HFF-Myc (cell line): ENCODE measurements around the gene FCHSD2.

Source experiments
- DNase-seq: peaks from one replicate; pipeline ENCODE4 v3.0.0-alpha.2; 2011; ENCODE audit warnings: low read depth; ENCODE audit errors: extremely low read depth
- H3K4me3 ChIP-seq: replicated peaks from 2 replicates; pipeline ENCODE4 v1.5.1; 2011; ENCODE audit warnings: low read depth, mild to moderate bottlenecking, control low read depth, low read length
- TF ChIP-seq, protein P1 (sequence below): IDR thresholded peaks from 2 replicates; pipeline ENCODE4 v1.5.1; 2012; ENCODE audit warnings: mild to moderate bottlenecking, low read depth, low read length, control low read depth; ENCODE audit errors: missing control alignments

FCHSD2 gene

DNA sequence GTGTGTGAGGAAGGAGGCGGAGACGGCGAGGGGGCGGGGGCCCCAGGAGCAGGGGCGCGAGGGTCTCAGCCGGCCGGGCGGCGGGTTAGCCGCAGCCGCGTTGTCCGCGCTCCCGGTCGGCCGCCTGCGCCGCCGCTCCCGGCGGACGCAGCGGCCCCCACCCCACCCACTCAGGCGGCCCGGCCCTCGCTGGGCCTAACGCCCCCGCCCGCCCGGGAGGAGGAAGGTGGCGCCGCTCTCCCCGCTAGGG is at the start of gene FCHSD2:
Gene FCHSD2, minus strand, starts transcription at position 191 of the 250 bp plus-strand sequence. CDS start 441 bp downstream, outside the sequence.
- TF ChIP-seq, protein P1, sequence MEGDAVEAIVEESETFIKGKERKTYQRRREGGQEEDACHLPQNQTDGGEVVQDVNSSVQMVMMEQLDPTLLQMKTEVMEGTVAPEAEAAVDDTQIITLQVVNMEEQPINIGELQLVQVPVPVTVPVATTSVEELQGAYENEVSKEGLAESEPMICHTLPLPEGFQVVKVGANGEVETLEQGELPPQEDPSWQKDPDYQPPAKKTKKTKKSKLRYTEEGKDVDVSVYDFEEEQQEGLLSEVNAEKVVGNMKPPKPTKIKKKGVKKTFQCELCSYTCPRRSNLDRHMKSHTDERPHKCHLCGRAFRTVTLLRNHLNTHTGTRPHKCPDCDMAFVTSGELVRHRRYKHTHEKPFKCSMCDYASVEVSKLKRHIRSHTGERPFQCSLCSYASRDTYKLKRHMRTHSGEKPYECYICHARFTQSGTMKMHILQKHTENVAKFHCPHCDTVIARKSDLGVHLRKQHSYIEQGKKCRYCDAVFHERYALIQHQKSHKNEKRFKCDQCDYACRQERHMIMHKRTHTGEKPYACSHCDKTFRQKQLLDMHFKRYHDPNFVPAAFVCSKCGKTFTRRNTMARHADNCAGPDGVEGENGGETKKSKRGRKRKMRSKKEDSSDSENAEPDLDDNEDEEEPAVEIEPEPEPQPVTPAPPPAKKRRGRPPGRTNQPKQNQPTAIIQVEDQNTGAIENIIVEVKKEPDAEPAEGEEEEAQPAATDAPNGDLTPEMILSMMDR: no peak
- H3K4me3 ChIP-seq: peak within 1 kb of the TSS; percentile 82

DNA sequence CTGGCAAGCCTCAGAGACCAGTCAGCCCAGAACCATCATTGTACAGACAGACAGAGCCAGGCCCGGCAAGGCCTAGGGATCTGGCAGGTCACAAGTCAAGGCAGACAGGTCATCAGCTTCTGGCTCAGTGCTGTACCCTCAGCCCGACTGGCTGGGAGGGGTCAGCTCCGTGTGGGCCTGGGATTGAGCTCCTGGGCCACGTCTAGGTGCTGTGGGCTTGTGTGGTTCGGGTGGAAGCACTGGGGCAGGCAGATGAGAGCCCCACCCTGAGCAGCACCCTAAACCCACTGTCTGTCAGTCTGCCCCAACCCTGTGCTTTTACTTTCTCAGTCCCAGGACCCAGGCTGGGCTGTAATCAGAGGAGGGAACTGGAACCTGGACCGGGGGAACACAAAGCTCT is 49.0 kb upstream of the FCHSD2 start:
- H3K4me3 ChIP-seq: no peak overlapping the region
- DNase-seq: no peak
- TF ChIP-seq, protein P1: no peak

More for the DNA sequence above, at the start of gene FCHSD2:
- DNase-seq: no peak

DNA sequence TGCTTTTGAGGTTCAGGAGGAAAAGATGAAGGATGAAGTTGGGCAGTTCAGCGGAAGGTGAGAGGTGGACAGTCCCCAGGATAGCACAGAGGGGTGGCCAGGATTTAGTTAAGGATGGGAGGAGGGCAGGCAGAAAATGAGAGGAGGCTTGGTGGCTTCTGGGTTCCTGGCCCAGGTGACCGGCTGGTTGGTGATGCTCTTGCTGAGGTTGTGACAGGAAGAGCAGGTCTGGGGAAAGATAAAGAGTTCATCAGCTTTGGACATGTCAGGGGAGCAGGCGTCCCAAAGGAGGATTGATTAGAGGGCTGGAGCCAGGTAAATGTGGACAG is 48.4 kb upstream of the FCHSD2 start:
- H3K4me3 ChIP-seq: no peak overlapping the region
- TF ChIP-seq, protein P1: no peak
- no peak for DNase-seq

DNA sequence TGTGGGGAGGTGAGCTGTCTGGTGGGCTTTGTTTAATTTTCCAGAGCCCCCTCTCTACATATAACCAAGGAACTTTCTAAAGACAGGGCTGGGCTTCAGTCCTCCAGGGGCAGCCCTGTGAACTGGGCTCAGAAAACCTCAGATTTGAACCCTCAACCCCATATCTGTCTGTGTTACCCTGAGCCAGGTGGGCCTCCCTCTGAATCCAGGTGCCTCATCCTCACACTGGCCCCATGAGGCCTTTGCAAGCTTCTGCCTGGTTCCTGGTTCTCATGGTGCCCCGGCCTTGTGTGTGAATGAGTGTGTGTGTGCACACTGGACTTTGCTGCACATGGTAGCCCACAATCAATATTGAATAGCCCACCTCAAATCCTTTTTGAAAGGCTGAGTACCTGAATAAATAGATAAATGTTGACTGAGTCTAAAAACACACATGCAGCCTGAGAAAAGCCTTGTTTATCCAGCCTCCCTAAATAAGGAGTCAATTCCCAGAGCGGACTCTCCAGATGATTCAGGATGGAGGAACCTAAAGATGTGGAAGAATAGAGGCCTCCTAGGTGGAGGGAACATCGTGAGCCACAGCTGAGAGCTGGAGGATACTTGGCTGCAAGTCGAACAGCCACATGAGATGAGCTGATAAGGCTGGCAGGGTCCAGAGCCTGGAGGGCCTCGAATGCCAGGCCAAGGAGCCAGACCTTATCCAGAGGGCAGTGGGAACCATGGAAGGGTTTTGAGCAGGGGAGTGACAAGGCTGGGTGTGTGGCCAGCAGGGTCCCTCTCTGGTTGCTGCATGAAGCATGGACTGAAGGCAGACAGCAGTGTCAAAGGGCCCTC is 47.8 kb upstream of the FCHSD2 start:
- no peak for DNase-seq
- H3K4me3 ChIP-seq: no peak overlapping the region
- TF ChIP-seq, protein P1: no peak

DNA sequence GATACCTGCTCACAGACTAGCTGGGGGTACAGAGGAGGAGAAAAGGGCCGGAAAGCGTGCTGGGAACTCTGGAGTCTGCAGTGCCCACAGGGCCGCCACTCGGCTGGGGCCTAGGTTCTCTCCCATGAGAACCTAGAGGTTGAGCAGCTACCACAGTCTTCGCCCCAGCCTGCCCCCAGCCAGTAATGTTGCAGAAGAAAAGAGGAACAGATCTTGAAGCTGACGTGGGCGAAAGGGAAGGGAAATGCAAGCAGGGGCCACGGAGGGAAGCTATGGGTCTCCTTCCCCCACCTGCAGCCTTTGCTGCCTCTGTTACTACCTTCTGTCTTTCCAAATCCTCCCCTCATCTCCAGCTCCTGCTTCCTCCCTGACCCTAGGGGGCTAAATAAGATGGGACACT is 47.2 kb upstream of the FCHSD2 start:
- DNase-seq: no peak
- H3K4me3 ChIP-seq: no peak overlapping the region
- TF ChIP-seq, protein P1: no peak

DNA sequence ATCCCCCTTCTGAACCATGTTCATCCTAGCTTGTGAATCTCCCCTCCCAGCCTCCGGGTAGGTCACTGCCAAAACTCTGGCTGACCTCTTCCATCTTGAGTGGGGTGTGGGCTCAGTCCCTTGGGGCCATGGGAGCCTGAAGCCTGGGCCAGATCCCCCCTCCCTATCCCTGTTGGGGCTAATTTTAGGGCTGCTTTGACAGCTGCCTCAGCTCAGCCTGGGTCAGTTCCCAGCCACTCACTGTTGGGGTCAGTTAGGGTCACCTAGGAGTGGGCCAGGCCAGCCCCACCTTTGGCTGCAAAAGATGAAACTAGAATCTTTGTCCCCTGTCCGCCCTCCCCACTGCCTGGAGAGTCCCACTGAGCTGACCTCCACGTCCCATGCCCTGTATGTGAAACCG is 46.2 kb upstream of the FCHSD2 start:
- no peak overlapping the region for H3K4me3 ChIP-seq
- TF ChIP-seq, protein P1: no peak
- DNase-seq: no peak

DNA sequence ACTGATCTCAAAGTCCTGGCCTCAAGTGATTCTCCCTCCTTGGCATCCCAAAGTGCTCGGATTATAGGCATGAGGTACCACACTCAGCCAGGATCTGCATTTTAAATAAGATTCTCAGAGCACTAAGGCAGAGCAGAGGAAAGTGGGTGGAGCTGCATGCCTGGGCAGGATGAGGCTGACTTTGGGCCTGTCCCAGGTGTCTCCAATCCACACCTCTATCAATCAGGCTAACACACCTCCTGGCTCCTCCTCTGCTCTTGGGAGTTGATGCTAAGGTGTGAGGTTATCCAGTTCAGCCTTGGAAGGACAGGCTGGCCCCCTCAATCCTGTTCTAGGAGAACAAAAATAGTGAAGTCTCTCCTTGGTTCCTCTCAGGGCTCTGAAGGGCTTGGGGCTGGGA is 45.7 kb upstream of the FCHSD2 start:
- H3K4me3 ChIP-seq: no peak overlapping the region
- TF ChIP-seq, protein P1: no peak
- no peak for DNase-seq
